Measurements from ENCODE around the gene WBP1L.
A peak's percentile ranks its signal among the peaks of the same experiment; 100 is the strongest.

WBP1L gene

GRCh38 chr10:102781090-102781920, 37.6 kb downstream of the WBP1L start:
- DNase-seq (ENCODE audit: low spot score) = peak; percentile 43

DNA sequence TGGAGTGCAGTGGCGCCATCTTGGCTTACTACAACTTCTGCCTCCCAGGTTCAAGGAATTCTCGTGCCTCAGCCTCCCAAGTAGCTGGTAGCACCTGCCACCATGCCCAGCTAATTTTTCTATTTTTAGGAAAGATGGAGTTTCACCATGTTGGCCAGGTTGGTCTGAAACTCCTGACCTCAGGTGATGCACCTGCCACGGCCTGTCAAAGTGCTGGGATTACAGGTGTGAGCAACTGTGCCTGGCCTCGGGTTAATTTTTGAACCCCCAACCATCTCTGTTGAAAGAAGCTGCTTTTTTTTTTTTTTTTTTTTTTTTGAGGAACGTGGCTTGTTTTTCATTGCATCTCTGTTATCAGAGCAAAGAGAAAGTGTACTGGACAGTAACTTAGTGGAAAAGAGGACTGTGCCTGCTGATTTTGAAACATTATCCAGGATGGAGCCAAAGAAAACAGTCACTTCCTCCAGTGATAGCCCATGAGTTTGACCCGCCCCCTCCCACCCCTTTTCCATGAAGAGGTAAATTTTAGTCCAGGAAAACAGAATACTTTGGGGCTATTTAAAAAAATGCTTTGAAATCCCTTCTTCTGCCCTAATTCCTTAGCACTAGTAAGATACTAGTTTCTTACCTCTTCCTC, 38.3 kb downstream of the WBP1L start:
- DNase-seq (ENCODE audit: low spot score) = no peak

GRCh38 chr10:102782673-102783551, 39.2 kb downstream of the WBP1L start:
- no peak for DNase-seq (ENCODE audit: low spot score)

GRCh38 chr10:102783568-102783967, 39.8 kb downstream of the WBP1L start:
- DNase-seq (ENCODE audit: low spot score) = no peak

- no peak for DNase-seq (ENCODE audit: low spot score)
Measured at GRCh38 chr10:102785818-102786217, 42.1 kb downstream of the WBP1L start.

DNA sequence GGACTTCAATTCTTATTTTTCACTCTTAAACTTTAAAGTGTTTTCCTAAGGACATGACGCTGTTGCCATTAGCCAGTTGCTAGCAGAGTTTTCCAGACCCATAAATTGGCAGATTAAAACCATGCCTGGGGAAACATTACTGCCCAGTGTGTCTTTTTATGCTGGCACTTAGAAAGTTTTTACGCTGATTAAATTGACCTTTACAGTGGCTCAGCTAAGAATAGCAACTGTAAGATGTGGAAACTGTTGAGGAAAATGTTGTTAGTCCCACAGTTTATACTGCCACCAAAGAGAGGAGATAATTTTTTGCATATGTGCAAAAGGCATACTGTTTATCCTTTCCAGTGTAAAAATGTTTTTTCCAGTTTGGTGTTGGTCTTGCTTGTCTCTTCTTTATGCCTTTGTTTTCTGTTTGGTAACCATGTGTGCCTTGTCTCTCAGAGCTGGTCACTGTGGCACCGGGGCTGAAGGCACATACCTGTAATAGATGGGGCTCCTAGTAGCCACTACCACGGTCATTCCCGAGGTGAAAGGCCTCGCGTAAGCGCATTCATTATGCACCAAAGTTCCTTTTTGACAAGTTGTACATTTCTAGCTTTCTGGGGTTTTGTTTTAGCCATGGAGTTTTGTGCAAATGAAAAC, 48.1 kb downstream of the WBP1L start:
- no peak for DNase-seq (ENCODE audit: low spot score)

DNA sequence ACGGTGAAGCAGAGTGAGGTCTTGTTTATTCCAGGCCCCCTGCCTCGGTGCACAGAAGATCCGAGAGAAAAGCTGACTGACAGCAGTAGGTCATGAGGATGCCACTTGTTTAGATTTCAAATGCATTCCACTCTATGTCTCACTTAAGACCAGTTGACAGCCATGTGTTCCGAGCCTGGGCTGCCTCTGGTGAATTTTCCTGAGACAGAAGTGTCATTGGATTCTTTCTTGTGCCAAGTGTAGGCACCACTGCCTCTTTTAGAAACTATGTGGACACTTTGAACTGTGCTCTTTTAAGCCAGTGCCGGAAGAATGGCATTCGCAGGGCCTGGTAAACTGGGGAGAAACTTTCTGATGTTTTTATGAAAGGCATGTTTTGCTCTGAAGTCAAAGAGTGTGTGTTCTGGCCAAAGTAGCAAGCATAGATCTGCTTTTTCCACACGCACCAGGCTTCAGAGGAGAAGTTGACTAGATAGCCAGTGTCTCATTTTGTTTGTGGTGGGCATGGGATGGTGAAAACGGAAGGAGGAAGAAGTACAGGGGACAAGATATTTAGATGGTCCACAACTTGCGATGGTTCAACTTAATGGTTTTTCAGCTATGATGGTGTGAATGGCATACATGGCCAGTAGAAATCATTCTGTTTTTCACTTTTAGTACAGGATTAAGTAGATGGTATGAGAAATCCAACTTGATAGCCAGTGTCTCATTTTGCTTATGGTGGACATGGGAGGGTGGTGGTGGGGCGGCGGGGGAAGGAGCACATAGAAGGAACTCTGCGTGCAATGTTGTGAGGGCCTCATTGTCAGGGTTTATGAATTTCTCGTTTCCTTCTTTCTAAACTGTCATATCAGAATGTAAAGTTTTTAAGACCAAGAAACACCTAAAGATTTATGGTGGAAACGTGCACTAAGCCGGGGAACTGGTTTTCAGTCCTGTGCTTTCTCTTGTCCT, 52.0 kb downstream of the WBP1L start:
- DNase-seq (ENCODE audit: low spot score) = no peak

DNA sequence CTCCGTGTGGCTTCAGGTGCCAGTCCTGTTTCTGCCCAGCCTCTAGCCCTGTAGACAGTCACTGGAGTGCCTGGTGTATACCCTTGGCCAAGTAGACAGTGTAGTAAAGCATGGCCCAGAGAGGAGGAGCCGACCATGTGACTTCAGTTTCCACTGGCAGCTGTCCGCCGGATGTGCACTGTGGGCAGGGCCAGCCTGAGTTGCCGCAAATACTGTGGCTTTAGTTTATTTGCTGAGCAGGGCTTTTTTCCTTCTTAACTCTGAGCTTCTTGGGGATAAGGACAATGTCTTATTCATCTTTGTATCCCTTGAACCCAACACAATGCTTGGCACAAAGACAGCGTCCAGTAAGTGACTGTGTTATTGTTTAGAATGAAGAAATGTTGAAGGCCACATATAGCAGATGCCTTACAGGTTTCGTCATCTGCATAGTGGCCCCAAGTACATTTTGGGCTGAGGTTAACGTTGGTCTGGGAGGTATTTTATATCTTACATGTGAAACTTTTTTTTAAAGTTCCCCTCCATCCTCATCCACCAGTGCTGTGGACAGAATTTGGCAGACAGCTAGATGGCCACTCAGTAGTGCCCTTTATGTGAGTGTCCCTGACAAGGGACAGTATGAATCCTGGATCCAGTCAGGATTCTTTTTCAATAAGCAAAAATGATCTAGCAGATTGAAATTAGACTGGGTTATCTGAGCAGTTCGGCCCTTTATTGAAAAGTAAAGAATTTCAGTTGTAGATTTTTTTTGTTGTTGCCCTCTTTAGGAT, 52.8 kb downstream of the WBP1L start:
- no peak for DNase-seq (ENCODE audit: low spot score)

DNA sequence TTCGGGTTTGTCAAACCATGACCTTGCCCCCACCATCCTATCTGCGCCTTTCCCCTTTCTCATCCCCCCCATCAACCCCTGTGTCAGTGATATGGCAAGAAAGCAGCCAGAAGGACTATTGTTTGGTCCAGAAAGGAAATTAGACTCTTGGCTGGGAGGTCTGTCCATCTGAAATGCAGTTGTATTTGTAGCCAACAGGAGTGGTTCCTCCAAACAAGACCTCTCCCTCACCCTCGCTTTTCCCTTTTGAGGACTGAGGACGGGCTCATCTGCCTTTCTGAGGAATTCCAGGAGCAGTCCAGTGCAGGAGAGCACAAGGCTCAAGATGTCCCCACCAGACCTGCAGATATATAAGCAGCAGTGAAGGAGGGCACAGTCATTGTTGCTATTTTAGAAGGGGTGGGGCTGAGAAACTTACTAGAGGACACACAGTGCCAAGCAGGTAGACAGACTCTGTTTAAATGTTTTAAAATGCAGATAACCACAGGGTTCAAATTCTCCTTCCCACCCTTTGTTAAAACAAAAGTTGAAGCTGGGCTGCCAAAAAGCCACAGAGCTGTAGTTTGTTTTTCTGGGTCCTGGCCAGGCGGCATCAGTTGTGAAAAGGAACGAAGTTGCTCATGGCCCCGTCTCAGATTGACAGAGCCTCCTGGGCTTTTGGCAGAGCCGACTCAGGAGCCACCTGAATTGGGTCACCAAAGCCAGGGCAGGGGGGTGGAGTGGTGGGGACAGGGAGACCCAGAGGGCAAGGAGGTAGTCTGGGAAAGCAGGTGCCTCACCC, 56.1 kb downstream of the WBP1L start:
- DNase-seq (ENCODE audit: low spot score) = no peak

GRCh38 chr10:102800611-102801335, 57.0 kb downstream of the WBP1L start:
- DNase-seq (ENCODE audit: low spot score) = no peak

DNA sequence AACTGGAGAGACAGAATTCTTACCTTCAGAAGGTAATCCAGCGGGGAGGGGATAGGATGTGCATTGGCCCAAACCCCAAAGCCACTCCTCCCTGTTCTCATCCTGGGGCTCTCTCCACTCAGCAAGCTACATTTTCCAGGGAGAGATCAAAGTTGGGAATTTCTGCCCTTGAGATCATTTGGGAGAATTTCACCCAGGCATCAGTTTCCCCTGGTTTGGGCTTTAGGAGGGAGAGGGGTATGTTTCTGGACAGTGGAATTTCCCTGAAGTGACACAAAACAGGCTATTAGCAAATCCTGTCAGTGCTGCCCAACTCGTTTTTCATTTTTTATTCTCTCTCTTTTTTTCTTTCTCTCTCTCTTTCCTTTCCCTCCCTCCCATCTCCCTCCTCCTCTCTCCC, 57.7 kb downstream of the WBP1L start:
- DNase-seq (ENCODE audit: low spot score) = no peak

DNA sequence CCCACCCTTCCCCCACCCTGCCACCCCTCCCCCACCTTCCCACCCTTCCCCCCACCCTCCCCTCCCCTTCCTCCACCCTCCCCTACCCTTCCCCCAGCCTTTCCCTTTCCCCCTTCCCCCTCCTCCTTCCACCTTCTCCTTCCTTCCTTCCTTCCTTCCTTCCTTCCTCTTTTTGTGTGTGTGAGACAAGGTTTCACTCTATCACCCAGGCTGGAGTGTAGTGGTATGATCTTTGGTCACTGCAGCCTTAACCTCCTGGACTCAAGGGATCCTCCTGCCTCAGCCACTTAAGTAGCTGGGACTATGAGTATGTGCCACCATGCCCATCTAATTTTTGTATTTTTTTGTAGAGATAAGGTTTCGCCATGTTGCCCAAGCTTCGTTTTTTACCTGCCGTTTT, 58.2 kb downstream of the WBP1L start:
- DNase-seq (ENCODE audit: low spot score) = no peak

DNA sequence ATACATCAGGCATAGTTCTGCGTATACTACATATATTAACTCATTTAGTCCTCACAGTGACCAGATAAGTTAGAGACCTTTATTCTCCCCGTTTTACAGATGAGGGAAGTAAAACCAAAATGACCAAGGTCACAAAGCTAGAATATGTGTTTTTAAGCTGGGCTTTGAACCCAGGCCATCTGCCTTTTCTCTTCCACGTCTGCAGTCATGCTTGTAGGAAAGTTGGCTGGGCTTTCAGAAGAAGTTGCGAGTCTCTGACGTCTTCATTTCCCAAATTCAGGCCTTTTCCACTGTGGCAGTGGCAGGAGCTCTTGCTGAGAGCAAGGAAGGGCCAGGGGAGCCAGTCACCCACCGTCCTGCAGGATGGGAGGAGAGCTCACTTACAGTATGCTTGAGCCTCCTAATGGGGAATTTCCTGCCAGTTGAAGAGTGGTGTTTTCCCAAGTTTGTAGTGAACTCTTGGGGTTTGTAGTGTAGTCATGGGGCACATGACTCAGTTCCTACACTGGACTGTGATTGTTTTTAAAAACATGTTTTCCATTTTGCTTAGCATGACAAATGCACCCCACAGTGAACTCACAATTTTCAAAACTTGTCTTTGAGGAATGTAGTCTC, 59.3 kb downstream of the WBP1L start:
- no peak for DNase-seq (ENCODE audit: low spot score)

- DNase-seq (ENCODE audit: low spot score) = no peak
Measured at GRCh38 chr10:102804382-102805055, 60.8 kb downstream of the WBP1L start.

GRCh38 chr10:102808380-102808779, 64.6 kb downstream of the WBP1L start:
- no peak for DNase-seq (ENCODE audit: low spot score)

DNA sequence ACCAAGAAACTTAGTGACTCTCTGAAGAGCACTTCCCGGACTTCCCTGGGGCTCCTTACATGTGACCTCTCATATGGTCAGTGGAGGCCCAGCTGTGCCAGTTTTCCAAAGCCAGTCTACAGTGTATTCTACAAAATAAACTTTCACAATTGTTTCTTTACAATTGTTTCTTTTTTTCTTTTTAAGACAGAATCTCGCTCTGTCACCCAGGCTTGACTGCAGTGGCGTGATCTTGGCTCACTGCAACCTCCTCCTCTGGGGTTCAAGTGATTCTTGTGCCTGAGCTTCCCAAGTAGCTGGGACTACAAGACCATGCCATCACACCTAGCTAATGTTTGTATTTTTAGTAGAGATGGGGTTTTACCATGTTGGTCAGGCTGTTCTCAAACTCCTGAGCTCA, 67.6 kb downstream of the WBP1L start:
- DNase-seq (ENCODE audit: low spot score) = no peak

GRCh38 chr10:102812231-102812876, 68.6 kb downstream of the WBP1L start:
- no peak for DNase-seq (ENCODE audit: low spot score)
